ENCODE measurements around the gene FBXL7.

DNA sequence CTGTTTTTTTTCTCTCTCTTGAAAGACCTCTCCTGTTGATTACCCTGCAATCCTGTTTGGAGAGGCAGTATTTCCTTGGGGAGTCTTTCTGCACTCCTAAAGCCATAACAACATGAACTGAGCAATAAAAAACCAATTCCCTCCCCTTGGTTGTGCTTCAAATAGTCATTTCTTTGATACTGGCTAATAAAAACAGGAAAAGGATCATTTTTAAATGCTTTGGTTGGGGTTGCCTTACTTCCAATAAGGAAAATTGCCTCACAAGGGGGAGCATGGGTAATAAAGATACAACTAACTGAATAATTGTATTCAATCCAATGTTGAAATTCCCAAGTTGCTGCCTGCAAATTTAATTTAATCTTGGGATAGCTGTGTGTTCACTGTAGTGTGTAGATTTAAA lies 13.9 kb downstream of the FBXL7 start:
- TF ChIP-seq CTCF (IDR thresholded peaks at IDR 0.05) (no peak), POLR2A (IDR thresholded peaks at IDR 0.05) (no peak), POLR2AphosphoS5 (IDR thresholded peaks at IDR 0.05) (no peak), EP300 (IDR thresholded peaks at IDR 0.05) (no peak)

Measured in suprapubic skin (tissue), 4 donors.